Activated CD4-positive, CD25-positive, alpha-beta regulatory T cell treated with anti-CD3 and anti-CD28 coated beads, Interleukin-2, amount 50 U/mL, for 24 hours (primary cell): ENCODE measurements around the gene ATOH8.
"Not testable (repeated sequence)": the region's sequence is repeated elsewhere in the genome, so short reads cannot be mapped to it uniquely, and the experiment has no call there.

ENCODE experiments used
- ATAC-seq, 2 donors: fragments of 150-1000 bp; cut with Tn5 transposase; one replicate each; pipeline ENCODE4 v1.10.0; 2021; ENCODE audit warnings: mild to moderate bottlenecking in 1 of 2, moderate library complexity in 1 of 2

ATOH8 gene

GRCh38 chr2:85753525-85754312, at the start of gene ATOH8:
TSS of gene ATOH8 (plus strand) at chr2:85753991. CDS start at chr2:85754190, 199 bp downstream.
- ATAC-seq = no peak

- ATAC-seq = no peak
These were observed 49.8 kb upstream of the ATOH8 start for GRCh38 chr2:85704038-85704437.

GRCh38 chr2:85704800-85705679, 48.8 kb upstream of the ATOH8 start:
- no peak for ATAC-seq

GRCh38 chr2:85705680-85706039, 48.1 kb upstream of the ATOH8 start:
- no peak for ATAC-seq

- no peak for ATAC-seq
These were observed 47.7 kb upstream of the ATOH8 start for GRCh38 chr2:85706063-85706462.

GRCh38 chr2:85706599-85707296, 47.0 kb upstream of the ATOH8 start:
- no peak for ATAC-seq

- ATAC-seq = peak; percentile 90 to 95
These were observed 46.5 kb upstream of the ATOH8 start for GRCh38 chr2:85707304-85707703.

GRCh38 chr2:85708641-85709040, 45.1 kb upstream of the ATOH8 start:
- no peak for ATAC-seq

GRCh38 chr2:85709401-85709811, 44.4 kb upstream of the ATOH8 start:
- ATAC-seq = no peak

GRCh38 chr2:85710687-85711577, 42.9 kb upstream of the ATOH8 start:
- ATAC-seq = no peak

GRCh38 chr2:85711578-85712060, 42.2 kb upstream of the ATOH8 start:
- ATAC-seq = no peak

- ATAC-seq = no peak
These were observed 41.5 kb upstream of the ATOH8 start for GRCh38 chr2:85712336-85712735.

GRCh38 chr2:85712849-85713612, 40.8 kb upstream of the ATOH8 start:
- ATAC-seq = no peak

- no peak for ATAC-seq
These were observed 40.0 kb upstream of the ATOH8 start for GRCh38 chr2:85713836-85714235.

GRCh38 chr2:85714421-85714820, 39.4 kb upstream of the ATOH8 start:
- ATAC-seq = not testable (repeated sequence)

GRCh38 chr2:85714841-85715240, 39.0 kb upstream of the ATOH8 start:
- ATAC-seq = no peak

GRCh38 chr2:85716346-85716914, 37.4 kb upstream of the ATOH8 start:
- no peak for ATAC-seq

GRCh38 chr2:85717308-85718008, 36.3 kb upstream of the ATOH8 start:
- ATAC-seq = no peak

- no peak for ATAC-seq
These were observed 35.8 kb upstream of the ATOH8 start for GRCh38 chr2:85718009-85718391.

- no peak for ATAC-seq
These were observed 34.8 kb upstream of the ATOH8 start for GRCh38 chr2:85718885-85719492.
